ENCODE results near the gene CREB3L1.

Gene CREB3L1

DNA sequence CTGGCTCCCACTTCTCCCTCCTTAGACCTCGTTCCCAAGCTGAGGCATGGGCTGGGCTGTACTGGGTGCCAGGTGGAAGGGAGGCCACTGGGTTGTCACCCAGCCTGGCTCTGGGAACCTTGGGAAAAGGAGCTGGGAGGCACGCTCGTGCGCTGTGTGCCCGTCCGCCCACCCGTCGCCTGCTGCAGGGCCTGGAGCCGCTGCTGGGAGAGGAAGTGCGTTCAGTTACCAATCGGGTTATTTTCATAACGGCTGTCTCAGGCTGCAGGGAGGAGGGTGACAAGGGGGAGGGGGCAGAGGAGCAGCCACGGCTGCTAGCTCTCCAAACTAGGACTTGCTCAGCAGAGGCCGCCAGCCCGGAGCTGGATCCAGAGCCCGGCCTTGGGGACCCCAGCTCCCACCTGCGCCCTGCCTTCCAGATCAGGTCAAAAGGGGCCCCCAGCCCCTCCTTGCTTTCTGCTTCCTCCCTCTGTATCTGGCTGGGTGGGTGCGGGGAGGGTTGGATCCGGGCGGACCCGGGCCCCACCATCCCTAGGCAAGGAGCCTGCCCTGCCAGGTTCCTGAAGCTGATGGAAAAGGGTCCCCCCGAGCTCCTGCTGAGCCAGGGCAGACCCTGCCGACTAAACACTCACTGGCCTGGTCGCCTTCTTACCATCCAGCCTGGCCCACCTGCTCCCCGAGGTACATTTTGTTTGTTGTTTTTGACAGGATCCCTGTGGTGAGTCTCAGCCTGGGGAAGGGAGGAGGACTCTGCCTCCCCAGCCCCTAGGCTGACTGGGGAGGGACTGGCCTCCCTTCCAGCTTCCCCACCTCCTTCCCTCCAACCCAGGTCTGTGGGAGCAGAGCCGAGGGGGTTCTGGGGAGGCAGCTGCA is 84.1 kb downstream of the CREB3L1 start:
- Histone ChIP-seq H3K4me3 (ENCODE audit: low read depth, low read length) (no peak overlapping the region), H3K4me1 (ENCODE audit: control insufficient read depth, insufficient read depth, low read length) (peaks cover 5% of the 10 kb centered on the region), H3K9me3 (ENCODE audit: control insufficient read depth, insufficient read depth, low read length) (no peaks in the 10 kb centered on the region), H3K9ac (ENCODE audit: low read depth, low read length) (peak overlapping the region; percentile 37), H3K36me3 (ENCODE audit: control insufficient read depth, insufficient read depth, low read length) (peaks cover 6% of the 10 kb centered on the region), H3K27me3 (ENCODE audit: control insufficient read depth, insufficient read depth, low read length) (no peaks in the 10 kb centered on the region)

GRCh38 chr11:46362156-46363030 is 84.9 kb downstream of the CREB3L1 start:
- Histone ChIP-seq H3K27me3 (ENCODE audit: control insufficient read depth, insufficient read depth, low read length) (no peaks in the 10 kb centered on the region), H3K4me3 (ENCODE audit: low read depth, low read length) (no peak overlapping the region), H3K9ac (ENCODE audit: low read depth, low read length) (peak overlapping the region; percentile 1), H3K36me3 (ENCODE audit: control insufficient read depth, insufficient read depth, low read length) (peaks cover 6% of the 10 kb centered on the region), H3K9me3 (ENCODE audit: control insufficient read depth, insufficient read depth, low read length) (no peaks in the 10 kb centered on the region), H3K4me1 (ENCODE audit: control insufficient read depth, insufficient read depth, low read length) (peaks cover 5% of the 10 kb centered on the region)

GRCh38 chr11:46363031-46363407 is 85.6 kb downstream of the CREB3L1 start:
- H3K9me3 ChIP-seq (ENCODE audit: control insufficient read depth, insufficient read depth, low read length) = no peaks in the 10 kb centered on the region
- H3K27me3 ChIP-seq (ENCODE audit: control insufficient read depth, insufficient read depth, low read length) = no peaks in the 10 kb centered on the region
- H3K4me3 ChIP-seq (ENCODE audit: low read depth, low read length) = no peak overlapping the region
- H3K9ac ChIP-seq (ENCODE audit: low read depth, low read length) = no peak overlapping the region
- peaks cover 5% of the 10 kb centered on the region for H3K4me1 ChIP-seq (ENCODE audit: control insufficient read depth, insufficient read depth, low read length)
- peaks cover 10% of the 10 kb centered on the region for H3K36me3 ChIP-seq (ENCODE audit: control insufficient read depth, insufficient read depth, low read length)

- Histone ChIP-seq H3K4me3 (ENCODE audit: low read depth, low read length) (no peak overlapping the region), H3K4me1 (ENCODE audit: control insufficient read depth, insufficient read depth, low read length) (peaks cover 5% of the 10 kb centered on the region), H3K9me3 (ENCODE audit: control insufficient read depth, insufficient read depth, low read length) (no peaks in the 10 kb centered on the region), H3K36me3 (ENCODE audit: control insufficient read depth, insufficient read depth, low read length) (peaks cover 15% of the 10 kb centered on the region), H3K9ac (ENCODE audit: low read depth, low read length) (no peak overlapping the region), H3K27me3 (ENCODE audit: control insufficient read depth, insufficient read depth, low read length) (no peaks in the 10 kb centered on the region)
These were observed 86.1 kb downstream of the CREB3L1 start for GRCh38 chr11:46363455-46364005.

DNA sequence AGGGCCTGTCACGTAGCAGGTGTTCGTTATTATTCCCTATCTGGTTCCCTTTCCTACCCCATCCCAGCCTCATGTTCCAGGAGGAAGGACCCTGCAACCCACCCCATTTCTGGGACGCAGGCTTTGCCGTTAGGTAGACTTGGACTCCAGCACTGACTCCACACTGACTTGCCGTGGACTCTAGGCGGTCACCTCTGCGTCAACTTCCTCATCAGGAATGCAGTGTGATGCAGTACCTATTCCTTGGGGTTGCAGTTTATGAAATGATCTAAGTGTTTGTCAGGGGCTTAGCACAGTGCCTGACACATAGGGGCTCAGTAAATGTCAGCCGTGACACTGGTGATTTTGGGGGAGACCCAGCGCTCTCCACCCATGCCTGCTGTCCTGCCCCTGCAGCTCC is 86.6 kb downstream of the CREB3L1 start:
- Histone ChIP-seq H3K4me1 (ENCODE audit: control insufficient read depth, insufficient read depth, low read length) (peaks cover 5% of the 10 kb centered on the region), H3K9ac (ENCODE audit: low read depth, low read length) (no peak overlapping the region), H3K27me3 (ENCODE audit: control insufficient read depth, insufficient read depth, low read length) (no peaks in the 10 kb centered on the region), H3K36me3 (ENCODE audit: control insufficient read depth, insufficient read depth, low read length) (peaks cover 19% of the 10 kb centered on the region), H3K9me3 (ENCODE audit: control insufficient read depth, insufficient read depth, low read length) (no peaks in the 10 kb centered on the region), H3K4me3 (ENCODE audit: low read depth, low read length) (no peak overlapping the region)

GRCh38 chr11:46364791-46365190 is 87.3 kb downstream of the CREB3L1 start:
- no peaks in the 10 kb centered on the region for H3K27me3 ChIP-seq (ENCODE audit: control insufficient read depth, insufficient read depth, low read length)
- peaks cover 24% of the 10 kb centered on the region for H3K36me3 ChIP-seq (ENCODE audit: control insufficient read depth, insufficient read depth, low read length)
- peaks cover 7% of the 10 kb centered on the region for H3K4me1 ChIP-seq (ENCODE audit: control insufficient read depth, insufficient read depth, low read length)
- no peak overlapping the region for H3K9ac ChIP-seq (ENCODE audit: low read depth, low read length)
- no peaks in the 10 kb centered on the region for H3K9me3 ChIP-seq (ENCODE audit: control insufficient read depth, insufficient read depth, low read length)
- H3K4me3 ChIP-seq (ENCODE audit: low read depth, low read length) = no peak overlapping the region

GRCh38 chr11:46366260-46366659 is 88.8 kb downstream of the CREB3L1 start:
- Histone ChIP-seq H3K36me3 (ENCODE audit: control insufficient read depth, insufficient read depth, low read length) (peaks cover 35% of the 10 kb centered on the region), H3K4me3 (ENCODE audit: low read depth, low read length) (no peak overlapping the region), H3K9ac (ENCODE audit: low read depth, low read length) (no peak overlapping the region), H3K27me3 (ENCODE audit: control insufficient read depth, insufficient read depth, low read length) (no peaks in the 10 kb centered on the region), H3K9me3 (ENCODE audit: control insufficient read depth, insufficient read depth, low read length) (no peaks in the 10 kb centered on the region), H3K4me1 (ENCODE audit: control insufficient read depth, insufficient read depth, low read length) (peaks cover 7% of the 10 kb centered on the region)

GRCh38 chr11:46366661-46367161 is 89.2 kb downstream of the CREB3L1 start:
- no peak overlapping the region for H3K9ac ChIP-seq (ENCODE audit: low read depth, low read length)
- peaks cover 39% of the 10 kb centered on the region for H3K36me3 ChIP-seq (ENCODE audit: control insufficient read depth, insufficient read depth, low read length)
- no peak overlapping the region for H3K4me3 ChIP-seq (ENCODE audit: low read depth, low read length)
- H3K9me3 ChIP-seq (ENCODE audit: control insufficient read depth, insufficient read depth, low read length) = no peaks in the 10 kb centered on the region
- no peaks in the 10 kb centered on the region for H3K27me3 ChIP-seq (ENCODE audit: control insufficient read depth, insufficient read depth, low read length)
- peaks cover 5% of the 10 kb centered on the region for H3K4me1 ChIP-seq (ENCODE audit: control insufficient read depth, insufficient read depth, low read length)

DNA sequence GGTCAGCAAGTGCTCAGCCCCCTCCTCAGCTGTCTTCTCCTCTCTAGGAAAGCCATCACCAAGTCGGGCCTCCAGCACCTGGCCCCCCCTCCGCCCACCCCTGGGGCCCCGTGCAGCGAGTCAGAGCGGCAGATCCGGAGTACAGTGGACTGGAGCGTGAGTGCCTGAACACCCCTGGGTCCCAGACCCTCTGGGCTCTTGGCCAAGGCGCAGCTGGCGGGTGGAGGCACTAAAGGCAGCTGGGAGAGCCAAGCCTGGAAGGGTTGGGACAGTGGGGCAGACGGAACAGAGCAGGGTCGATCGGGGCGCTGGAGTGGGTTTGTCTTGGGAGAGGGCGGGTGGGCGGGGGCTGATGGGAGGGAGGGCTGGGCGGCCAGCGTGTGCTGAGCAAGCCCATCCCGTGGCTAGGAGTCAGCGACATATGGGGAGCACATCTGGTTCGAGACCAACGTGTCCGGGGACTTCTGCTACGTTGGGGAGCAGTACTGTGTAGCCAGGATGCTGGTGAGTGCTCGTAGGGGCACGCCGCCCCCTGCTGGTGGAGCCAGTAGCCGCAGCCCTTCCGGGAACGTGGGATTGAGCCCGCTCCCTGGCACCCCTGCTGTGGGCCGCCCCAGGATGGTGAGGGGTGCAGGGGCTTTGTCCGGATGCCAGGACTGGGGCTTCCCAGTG is 89.9 kb downstream of the CREB3L1 start:
- no peak overlapping the region for H3K9ac ChIP-seq (ENCODE audit: low read depth, low read length)
- H3K27me3 ChIP-seq (ENCODE audit: control insufficient read depth, insufficient read depth, low read length) = no peaks in the 10 kb centered on the region
- no peaks in the 10 kb centered on the region for H3K9me3 ChIP-seq (ENCODE audit: control insufficient read depth, insufficient read depth, low read length)
- H3K4me3 ChIP-seq (ENCODE audit: low read depth, low read length) = no peak overlapping the region
- H3K4me1 ChIP-seq (ENCODE audit: control insufficient read depth, insufficient read depth, low read length) = peaks cover 5% of the 10 kb centered on the region
- H3K36me3 ChIP-seq (ENCODE audit: control insufficient read depth, insufficient read depth, low read length) = peaks cover 41% of the 10 kb centered on the region

DNA sequence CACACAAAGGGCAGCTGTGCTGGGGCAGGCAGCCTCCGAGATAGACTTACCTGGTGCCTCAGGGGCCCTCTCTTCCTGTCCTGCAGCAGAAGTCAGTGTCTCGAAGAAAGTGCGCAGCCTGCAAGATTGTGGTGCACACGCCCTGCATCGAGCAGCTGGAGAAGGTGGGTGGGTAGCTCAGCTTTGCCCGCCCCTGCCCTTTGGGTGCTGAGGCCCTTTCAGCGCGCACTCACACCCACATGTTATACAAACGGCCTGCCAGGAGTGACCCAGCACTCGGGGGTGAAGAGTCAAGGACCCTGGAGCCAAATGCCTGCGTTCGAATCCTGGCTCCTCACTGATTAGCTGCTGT is 90.4 kb downstream of the CREB3L1 start:
- no peaks in the 10 kb centered on the region for H3K27me3 ChIP-seq (ENCODE audit: control insufficient read depth, insufficient read depth, low read length)
- H3K9ac ChIP-seq (ENCODE audit: low read depth, low read length) = no peak overlapping the region
- H3K4me1 ChIP-seq (ENCODE audit: control insufficient read depth, insufficient read depth, low read length) = peaks cover 5% of the 10 kb centered on the region
- H3K4me3 ChIP-seq (ENCODE audit: low read depth, low read length) = no peak overlapping the region
- H3K9me3 ChIP-seq (ENCODE audit: control insufficient read depth, insufficient read depth, low read length) = no peaks in the 10 kb centered on the region
- H3K36me3 ChIP-seq (ENCODE audit: control insufficient read depth, insufficient read depth, low read length) = peaks cover 46% of the 10 kb centered on the region

DNA sequence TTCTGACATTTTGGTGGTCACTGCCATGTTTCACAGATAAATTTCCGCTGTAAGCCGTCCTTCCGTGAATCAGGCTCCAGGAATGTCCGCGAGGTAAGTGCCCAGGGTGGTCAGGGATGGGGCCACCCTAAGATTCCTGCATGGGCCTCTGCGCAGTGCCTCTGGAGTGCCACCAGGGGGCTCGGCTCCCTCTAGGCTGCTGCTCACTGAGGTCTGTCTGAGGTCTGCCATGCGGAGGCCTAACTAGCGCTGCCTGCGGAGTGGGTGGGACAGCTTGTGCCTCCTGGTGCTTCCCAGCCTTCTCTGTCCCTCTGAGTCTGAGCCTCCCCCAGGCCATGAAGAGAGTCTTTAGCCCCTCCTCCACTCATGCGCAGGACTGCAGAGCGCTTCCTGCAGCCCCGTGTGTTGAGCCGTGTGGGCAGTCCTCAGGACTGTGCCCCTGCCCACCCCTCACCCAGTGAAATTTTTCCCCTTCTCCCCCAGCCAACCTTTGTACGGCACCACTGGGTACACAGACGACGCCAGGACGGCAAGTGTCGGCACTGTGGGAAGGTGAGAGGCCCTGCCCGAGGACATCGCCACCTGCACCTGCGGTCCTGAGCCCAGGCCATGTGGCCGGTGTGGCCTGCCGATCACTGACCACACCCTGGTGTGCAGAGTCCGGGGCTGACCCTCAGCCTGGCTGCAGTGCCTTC is 92.1 kb downstream of the CREB3L1 start:
- Histone ChIP-seq H3K9me3 (ENCODE audit: control insufficient read depth, insufficient read depth, low read length) (no peaks in the 10 kb centered on the region), H3K4me1 (ENCODE audit: control insufficient read depth, insufficient read depth, low read length) (peaks cover 5% of the 10 kb centered on the region), H3K9ac (ENCODE audit: low read depth, low read length) (no peak overlapping the region), H3K4me3 (ENCODE audit: low read depth, low read length) (no peak overlapping the region), H3K36me3 (ENCODE audit: control insufficient read depth, insufficient read depth, low read length) (peaks cover 56% of the 10 kb centered on the region), H3K27me3 (ENCODE audit: control insufficient read depth, insufficient read depth, low read length) (no peaks in the 10 kb centered on the region)
